GM15510 (cell line): ENCODE results near the gene KLHL28.

Experiments used
- POLR2A ChIP-seq: IDR thresholded peaks from 3 replicates; pipeline ENCODE4 v1.6.1; 2011; ENCODE audit warnings: borderline replicate concordance; ENCODE audit not compliant: insufficient read length; ENCODE audit errors: extremely low read depth

The KLHL28 gene

GRCh38 chr14:44895716-44896115 lies 66.0 kb downstream of the KLHL28 start:
- no peak for TF ChIP-seq POLR2A

- no peak for TF ChIP-seq POLR2A
Observed at GRCh38 chr14:44893535-44893934, 68.2 kb downstream of the KLHL28 start.

- no peak for TF ChIP-seq POLR2A
Observed at GRCh38 chr14:44889595-44890471, 71.9 kb downstream of the KLHL28 start.

- no peak for TF ChIP-seq POLR2A
Observed at GRCh38 chr14:44887596-44887955, 74.2 kb downstream of the KLHL28 start.

- no peak for TF ChIP-seq POLR2A
Observed at GRCh38 chr14:44886860-44887595, 74.7 kb downstream of the KLHL28 start.

GRCh38 chr14:44880791-44881190 lies 81.0 kb downstream of the KLHL28 start:
- TF ChIP-seq POLR2A: no peak
